SK-N-MC (cell line): ENCODE results near the gene CLTB.

Experiments
- DNase-seq: peaks from one replicate; pipeline ENCODE4 v3.0.0-alpha.2; 2011; ENCODE audit warnings: low read depth, low spot score
- H3K27ac ChIP-seq: fragments of 200-600 bp; sonication (generic); 2 replicates; pipeline ENCODE4 v1.5.1; 2016; ENCODE audit warnings: mixed run types
- H3K36me3 ChIP-seq: fragments of 200-600 bp; sonication (generic); 2 replicates; pipeline ENCODE4 v1.6.1; 2017; ENCODE audit warnings: antibody characterized with exemption, low read length, mixed read lengths; ENCODE audit not compliant: insufficient read depth
- H3K4me3 ChIP-seq: fragments of 200-600 bp; sonication (generic); 2 replicates; pipeline ENCODE4 v1.5.1; 2016
- H3K9ac ChIP-seq: fragments of 200-600 bp; sonication (generic); 2 replicates; pipeline ENCODE4 v1.8.0; 2017; ENCODE audit warnings: mixed run types, mixed read lengths; ENCODE audit not compliant: insufficient read length
- H3K9me3 ChIP-seq: fragments of 200-600 bp; sonication (generic); 2 replicates; pipeline ENCODE4 v1.6.1; 2017; ENCODE audit warnings: low read depth, mild to moderate bottlenecking, antibody characterized with exemption, low read length, moderate library complexity, mixed read lengths
- EZH2 ChIP-seq: fragments of 200-600 bp; sonication (generic); IDR thresholded peaks from one replicate; pipeline ENCODE4 v1.6.1; 2017; ENCODE audit warnings: antibody characterized with exemption
- FOXP2 ChIP-seq: optimal IDR thresholded peaks from 2 replicates; pipeline ENCODE3; 2011; ENCODE audit warnings: mild to moderate bottlenecking, moderate library complexity; ENCODE audit not compliant: insufficient read depth; ENCODE audit errors: extremely low read length, control extremely low read depth
- POLR2AphosphoS5 ChIP-seq: IDR thresholded peaks from 2 replicates; pipeline ENCODE4 v1.6.1; 2012; ENCODE audit warnings: mild to moderate bottlenecking, low read depth, low read length, borderline replicate concordance

Gene CLTB

DNA sequence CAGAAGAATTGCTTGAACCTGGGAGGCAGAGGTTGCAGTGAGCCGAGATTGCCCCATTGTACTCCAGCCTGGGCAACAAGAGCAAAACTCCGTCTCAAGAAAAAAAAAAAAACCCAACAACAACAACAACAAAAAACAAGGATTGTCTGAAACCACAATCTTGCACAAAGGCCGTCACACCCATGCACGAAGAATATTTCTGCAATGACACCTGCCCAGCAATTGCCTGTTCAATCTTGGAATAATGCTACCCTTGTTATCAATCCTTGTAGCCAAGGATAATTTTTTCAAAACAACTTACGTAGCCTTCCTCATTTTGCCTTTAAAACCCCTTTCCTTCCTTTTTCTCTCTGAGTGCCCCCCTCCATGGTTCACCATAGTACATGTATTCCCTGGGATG lies 3.7 kb upstream of the CLTB start:
- DNase-seq: no peak
- Histone ChIP-seq H3K4me3 (no peak overlapping the region), H3K27ac (no peak overlapping the region), H3K36me3 (no peaks in the 10 kb centered on the region), H3K9ac (no peak overlapping the region), H3K9me3 (no peaks in the 10 kb centered on the region)
- TF ChIP-seq EZH2: no peak
- TF ChIP-seq FOXP2: no peak
- no peak for TF ChIP-seq POLR2AphosphoS5

GRCh38 chr5:176418251-176418650 lies 1.9 kb upstream of the CLTB start:
- H3K36me3 ChIP-seq: no peaks in the 10 kb centered on the region
- H3K4me3 ChIP-seq: no peak overlapping the region
- no peak overlapping the region for H3K9ac ChIP-seq
- no peak overlapping the region for H3K27ac ChIP-seq
- no peaks in the 10 kb centered on the region for H3K9me3 ChIP-seq
- DNase-seq: no peak
- TF ChIP-seq EZH2 (no peak), POLR2AphosphoS5 (no peak), FOXP2 (no peak)

DNA sequence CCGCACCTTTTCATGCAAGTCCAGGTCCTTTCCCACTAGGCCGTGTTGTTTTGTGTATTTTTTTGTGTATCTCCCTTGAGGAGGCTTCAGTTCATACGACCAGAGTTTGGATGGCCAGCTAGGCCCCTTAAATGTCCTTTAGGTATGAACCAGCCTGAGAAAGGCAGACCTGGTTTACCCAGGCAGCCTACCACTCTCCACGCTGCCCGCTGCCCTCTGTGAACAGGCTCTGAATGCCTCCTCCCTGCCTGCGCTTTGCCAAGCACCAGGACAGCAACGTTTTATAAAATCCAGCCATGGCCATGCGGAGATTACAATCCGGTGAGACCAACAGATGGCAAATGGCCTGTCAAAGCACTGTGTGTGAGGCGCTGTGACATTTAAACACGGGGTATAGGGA lies 626 bp upstream of the CLTB start:
- Histone ChIP-seq H3K27ac (no peak overlapping the region), H3K9ac (peak overlapping the region; percentile 55), H3K4me3 (peak overlapping the region; percentile 87), H3K36me3 (no peaks in the 10 kb centered on the region), H3K9me3 (no peaks in the 10 kb centered on the region)
- TF ChIP-seq POLR2AphosphoS5: no peak
- TF ChIP-seq EZH2: no peak
- TF ChIP-seq FOXP2: no peak
- no peak for DNase-seq

GRCh38 chr5:176415240-176415951 lies 943 bp downstream of the CLTB start:
- H3K9ac ChIP-seq: peak overlapping the region; percentile 81
- DNase-seq: no peak
- no peaks in the 10 kb centered on the region for H3K36me3 ChIP-seq
- no peak overlapping the region for H3K27ac ChIP-seq
- no peaks in the 10 kb centered on the region for H3K9me3 ChIP-seq
- TF ChIP-seq POLR2AphosphoS5 (no peak), FOXP2 (no peak), EZH2 (no peak)
- peak overlapping the region; percentile 87 for H3K4me3 ChIP-seq

- Histone ChIP-seq H3K4me3 (no peak overlapping the region), H3K36me3 (no peaks in the 10 kb centered on the region), H3K9ac (no peak overlapping the region), H3K27ac (no peak overlapping the region), H3K9me3 (no peaks in the 10 kb centered on the region)
- DNase-seq: no peak
- no peak for TF ChIP-seq POLR2AphosphoS5
- TF ChIP-seq FOXP2: no peak
These were observed 1.6 kb downstream of the CLTB start for GRCh38 chr5:176414704-176415103.

DNA sequence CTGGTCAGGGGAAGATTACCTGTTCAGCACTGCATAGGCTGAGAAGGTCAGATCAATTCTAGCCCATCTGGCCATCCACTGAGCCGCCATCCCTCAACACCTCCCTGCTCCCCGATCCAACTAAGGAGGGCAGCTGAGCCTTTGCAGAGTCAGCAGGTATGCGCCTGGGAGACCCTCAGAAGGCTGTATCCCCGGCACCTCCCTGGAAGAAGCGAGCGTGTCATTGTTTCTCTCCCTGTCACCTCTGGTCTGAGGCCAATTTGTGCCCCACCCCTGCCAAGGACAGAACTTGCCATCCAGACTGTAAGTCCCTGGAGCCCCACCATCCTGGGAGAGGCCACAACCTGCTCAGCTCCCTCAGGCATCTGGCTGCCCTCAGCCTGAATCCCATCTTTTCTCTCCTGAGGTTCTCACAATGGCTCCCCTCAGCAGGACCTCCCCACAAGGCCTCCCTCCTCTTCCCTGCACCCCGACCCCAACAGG lies 2.6 kb downstream of the CLTB start:
- Histone ChIP-seq H3K9ac (no peak overlapping the region), H3K36me3 (no peaks in the 10 kb centered on the region), H3K4me3 (no peak overlapping the region), H3K27ac (no peak overlapping the region), H3K9me3 (no peaks in the 10 kb centered on the region)
- no peak for TF ChIP-seq POLR2AphosphoS5
- no peak for TF ChIP-seq EZH2
- TF ChIP-seq FOXP2: no peak
- DNase-seq: no peak

GRCh38 chr5:176413255-176413565 lies 3.1 kb downstream of the CLTB start:
- H3K36me3 ChIP-seq: no peaks in the 10 kb centered on the region
- H3K4me3 ChIP-seq: no peak overlapping the region
- no peak for TF ChIP-seq EZH2
- TF ChIP-seq FOXP2: no peak
- no peak for TF ChIP-seq POLR2AphosphoS5
- H3K9ac ChIP-seq: no peak overlapping the region
- H3K27ac ChIP-seq: no peak overlapping the region
- DNase-seq: no peak
- no peaks in the 10 kb centered on the region for H3K9me3 ChIP-seq

DNA sequence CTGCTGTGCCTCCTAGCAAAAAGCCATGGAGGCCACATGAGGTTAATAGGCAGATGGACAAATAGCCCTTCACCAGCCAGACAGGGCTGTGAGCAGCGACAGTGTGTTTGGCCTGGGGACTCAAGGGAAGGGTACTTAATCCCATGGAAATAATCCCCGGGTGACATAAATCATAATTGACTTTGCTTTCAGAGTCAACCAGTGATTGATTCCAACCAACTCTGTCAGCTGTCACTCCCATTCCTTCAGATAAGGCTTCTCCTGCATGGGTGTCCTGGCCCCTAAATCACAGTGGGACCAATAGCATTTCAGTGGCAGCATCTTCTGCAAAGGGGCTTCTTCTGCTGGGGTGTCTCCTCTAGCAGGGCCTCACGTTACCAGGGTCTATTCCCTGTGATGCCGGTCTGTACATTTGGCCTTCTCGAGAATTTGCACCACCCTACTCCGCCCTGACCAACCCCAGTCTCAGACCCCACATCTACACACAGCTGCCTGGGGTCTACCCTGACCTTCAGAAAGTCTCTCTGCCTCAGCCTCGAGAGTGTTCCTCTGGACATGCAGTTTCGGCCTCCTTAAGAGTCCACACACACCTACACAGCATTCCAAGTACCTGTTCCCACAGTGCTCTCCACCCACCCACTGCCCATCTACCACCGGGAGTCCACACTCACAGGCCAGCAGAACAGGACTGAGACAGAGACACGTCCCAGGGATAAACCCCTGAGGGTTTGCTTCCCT lies 3.7 kb downstream of the CLTB start:
- DNase-seq: no peak
- no peak overlapping the region for H3K27ac ChIP-seq

More for the DNA sequence above, 3.7 kb downstream of the CLTB start:
- Histone ChIP-seq H3K4me3 (no peak overlapping the region), H3K9me3 (no peaks in the 10 kb centered on the region), H3K9ac (no peak overlapping the region), H3K36me3 (no peaks in the 10 kb centered on the region)
- no peak for TF ChIP-seq EZH2
- TF ChIP-seq FOXP2: no peak
- TF ChIP-seq POLR2AphosphoS5: no peak
